DMS153 (cell line): ENCODE data around the gene P3H1.
"Not testable (repeated sequence)": the region's sequence is repeated elsewhere in the genome, so short reads cannot be mapped to it uniquely, and the experiment has no call there.

ENCODE experiments used
- DNase-seq: peaks from one replicate; lab custom pipeline; 2025; lab: John Stamatoyannopoulos, UW

Gene P3H1

GRCh38 chr1:42773420-42773819, 6.6 kb upstream of the P3H1 start:
- no peak for DNase-seq

DNA sequence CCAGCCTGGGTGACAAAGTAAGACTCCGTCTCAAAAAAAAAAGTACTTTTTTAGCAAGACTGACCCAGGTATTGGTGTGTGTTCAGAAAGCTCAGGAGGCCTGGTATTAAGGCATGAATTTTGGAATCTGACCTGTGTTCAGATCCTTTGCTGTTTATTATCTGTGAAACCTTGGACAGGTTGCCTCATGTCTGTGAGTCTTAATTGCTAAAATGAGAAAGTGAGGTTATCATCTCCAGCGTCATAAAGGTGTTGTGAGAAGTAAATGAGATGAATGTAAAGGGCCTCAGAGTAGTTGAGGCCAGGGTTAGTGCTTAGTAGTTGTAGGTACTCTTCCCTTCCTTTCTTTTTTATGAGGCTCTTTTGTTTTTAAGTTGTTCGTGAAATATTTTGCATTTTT, 3.0 kb upstream of the P3H1 start:
- DNase-seq: no peak

DNA sequence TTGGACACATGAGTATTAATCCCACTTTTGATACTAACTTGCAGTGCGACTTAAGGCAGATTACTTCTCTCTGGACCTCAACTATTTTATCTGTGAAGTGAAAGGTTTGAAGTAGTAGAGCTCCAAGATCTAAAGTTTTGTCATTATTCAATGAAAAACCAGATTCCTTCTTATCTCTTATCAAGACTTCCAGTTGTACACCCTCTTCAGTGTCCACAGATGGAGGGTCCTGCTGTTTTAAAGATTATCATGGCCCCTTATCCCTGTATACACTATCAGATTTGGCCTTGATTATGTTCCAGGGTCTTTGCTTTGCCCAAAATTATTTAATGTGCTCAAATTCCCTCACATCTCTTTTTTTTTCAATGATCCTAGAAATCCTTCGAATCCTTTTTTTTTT, 1.3 kb upstream of the P3H1 start:
- DNase-seq: no peak

- no peak for DNase-seq
Measured at GRCh38 chr1:42767510-42768000, 727 bp upstream of the P3H1 start.

- peak; percentile 57 for DNase-seq
Measured at GRCh38 chr1:42765832-42766740, 742 bp downstream of the P3H1 start.

GRCh38 chr1:42765269-42765668, 1.6 kb downstream of the P3H1 start:
- no peak for DNase-seq

DNA sequence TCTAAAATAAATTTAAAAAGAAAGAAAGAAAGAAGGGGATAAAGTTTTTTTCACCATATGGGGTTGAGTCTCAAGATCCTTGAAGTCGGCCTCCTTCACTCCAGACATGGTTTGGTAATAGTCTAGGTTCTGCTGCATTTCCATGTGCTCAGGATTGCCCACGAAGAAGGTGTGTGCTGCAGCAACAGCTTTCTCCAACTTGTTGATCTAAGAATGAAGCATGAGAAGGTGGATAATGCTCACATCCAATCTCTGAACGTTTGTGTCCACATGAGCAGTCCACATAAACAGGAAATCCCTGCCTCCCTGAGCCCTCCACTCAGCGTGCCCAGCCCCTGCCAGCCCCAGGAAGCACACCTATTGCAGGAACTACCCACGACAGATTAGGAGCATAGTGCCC, 4.6 kb downstream of the P3H1 start:
- DNase-seq: no peak

GRCh38 chr1:42761567-42761966, 5.3 kb downstream of the P3H1 start:
- no peak for DNase-seq

DNA sequence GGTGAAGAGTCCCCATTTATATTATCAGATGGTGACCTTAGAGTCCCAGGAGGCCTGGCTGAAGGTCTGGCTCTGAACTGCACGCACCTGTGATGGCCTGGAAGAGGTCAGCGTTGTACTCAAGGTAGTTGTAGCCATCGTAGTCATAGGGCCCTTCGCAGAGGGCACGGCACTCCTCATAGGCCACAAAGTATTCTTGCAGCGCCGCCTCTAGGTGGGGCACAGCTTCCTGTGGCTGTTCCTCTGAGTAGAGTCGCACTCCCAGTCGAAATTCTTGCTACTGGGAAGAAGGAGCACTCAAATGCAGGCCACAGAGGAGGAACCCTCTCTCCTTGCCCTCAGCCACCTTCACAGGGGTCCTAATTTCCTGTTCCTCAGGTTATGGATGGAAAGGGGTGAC, 7.7 kb downstream of the P3H1 start:
- no peak for DNase-seq

DNA sequence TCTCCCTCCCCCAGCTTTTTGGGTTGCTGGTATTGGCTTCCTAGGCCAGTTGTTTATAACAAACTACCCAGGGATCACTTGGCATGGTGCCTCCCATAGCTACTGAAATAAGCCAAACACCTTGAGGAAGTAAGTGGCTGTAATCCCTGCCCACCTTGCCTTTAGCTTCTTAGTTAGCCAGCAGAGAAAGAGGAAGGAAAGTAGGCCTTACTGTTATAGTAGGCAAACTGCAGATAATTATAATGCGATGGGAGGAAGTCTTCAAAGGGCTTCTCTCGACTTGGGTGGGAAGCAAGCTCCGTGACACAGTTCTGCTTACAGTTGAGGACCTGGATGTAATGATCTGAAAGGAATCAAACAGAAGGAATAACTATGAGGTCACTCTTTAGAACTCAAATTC, 8.2 kb downstream of the P3H1 start:
- no peak for DNase-seq

GRCh38 chr1:42757892-42758275, 8.9 kb downstream of the P3H1 start:
- DNase-seq: no peak

DNA sequence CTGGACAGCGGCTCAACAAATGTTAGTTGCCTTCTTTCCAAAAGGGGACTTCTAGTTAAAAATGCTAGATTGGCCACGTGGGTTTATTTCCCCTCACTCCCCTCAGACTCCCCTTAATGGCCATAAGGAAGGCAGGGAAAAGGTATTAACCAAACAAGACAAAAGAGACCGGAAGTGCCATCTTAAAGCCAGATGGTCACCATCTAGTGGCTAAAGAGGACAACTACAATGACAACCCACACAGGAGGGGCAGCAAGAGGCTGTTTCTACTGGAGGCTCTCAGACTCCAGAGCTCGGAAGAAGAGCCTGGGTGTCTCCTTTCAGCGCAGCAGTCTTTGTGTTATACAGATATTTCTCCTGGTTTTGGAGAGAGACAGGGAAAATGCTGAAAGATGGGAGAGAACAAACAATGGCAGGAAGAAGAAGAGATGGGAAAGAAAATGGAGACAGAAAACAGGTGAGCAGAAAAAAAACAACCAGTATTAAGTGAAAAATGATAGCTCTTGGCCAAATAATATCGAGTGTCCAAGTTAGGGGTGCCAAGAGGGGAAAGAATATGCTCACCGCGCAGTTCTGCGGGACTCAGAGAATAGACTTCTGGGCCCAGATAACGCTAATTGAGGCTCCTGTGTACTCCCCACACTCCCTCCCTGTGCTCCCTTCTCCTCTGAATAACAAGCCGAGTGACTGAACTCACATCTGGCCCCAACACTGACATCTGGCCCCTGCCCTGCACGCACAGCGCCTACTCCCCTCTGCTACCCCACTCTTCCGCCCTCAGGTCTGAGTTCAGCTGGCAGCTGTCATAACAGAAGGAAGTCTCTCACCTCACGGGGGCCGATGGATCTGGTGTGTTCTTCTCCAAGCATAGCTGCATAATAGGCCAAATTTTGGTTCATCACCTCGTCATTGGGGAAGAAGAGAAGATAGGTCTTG, 9.6 kb downstream of the P3H1 start:
- DNase-seq: peak; percentile 72

DNA sequence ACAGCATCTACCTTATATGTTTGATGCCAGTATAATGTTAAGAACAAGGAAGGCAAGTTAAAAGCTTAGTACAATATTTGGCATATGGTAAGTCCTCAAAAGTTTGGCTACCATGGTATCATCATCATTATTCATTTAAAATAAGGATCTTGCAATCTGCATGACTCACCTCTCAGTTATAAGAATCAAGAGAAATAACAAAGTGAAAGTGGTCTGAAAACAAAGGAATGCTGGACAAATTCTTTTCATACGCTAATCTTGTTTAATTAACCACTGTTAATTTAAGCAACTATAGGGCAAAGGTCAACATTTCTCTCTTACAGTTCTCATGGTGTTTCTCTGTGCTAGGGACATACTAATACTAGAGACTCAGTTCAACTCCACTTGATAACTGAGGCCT, 13.8 kb downstream of the P3H1 start:
- no peak for DNase-seq

- DNase-seq: no peak
Measured at GRCh38 chr1:42752284-42752683, 14.5 kb downstream of the P3H1 start.

DNA sequence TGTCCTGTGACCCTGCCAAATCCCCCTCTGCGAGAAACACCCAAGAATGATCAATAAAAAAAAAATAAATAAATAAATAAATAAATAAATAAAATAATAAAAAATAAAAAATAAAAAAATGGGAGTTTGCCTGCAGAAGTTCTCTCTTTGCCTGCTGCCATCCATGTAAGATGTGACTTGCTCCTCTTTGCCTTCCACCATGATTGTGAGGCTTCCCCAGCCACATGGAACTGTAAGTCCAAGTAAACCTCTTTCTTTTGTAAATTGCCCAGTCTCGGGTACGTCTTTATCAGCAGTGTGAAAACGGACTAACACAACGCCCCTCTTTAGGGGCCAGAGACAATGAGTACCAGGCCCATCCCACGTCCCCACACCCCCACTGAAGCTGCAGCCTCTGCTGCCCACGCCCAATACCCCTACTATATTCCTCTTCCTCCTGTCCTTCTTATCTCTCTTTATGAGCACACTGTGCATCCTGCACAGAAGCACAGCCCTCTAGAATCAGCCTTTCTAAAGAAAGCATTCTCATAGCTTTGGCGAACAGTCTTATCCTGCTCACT, 15.2 kb downstream of the P3H1 start:
- DNase-seq: not testable (repeated sequence)

DNA sequence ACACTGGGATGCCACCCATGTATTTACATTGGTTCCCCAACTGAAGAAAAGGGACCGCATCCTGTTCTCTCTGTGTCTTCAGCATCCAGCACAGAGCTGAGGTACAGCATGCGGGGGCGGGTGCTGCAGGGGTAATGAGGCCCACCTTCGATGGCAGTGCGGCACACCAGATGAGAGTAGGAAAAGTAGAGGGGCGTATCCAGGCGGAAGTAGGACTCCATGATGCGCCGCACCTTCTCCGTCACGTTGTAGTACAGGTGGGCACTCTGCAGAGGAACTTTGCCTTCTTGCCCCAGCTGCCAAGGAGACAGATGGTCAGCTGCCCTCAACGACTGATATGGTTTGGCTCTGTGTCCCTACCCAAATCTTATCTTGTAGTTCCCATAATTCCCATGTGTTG, 16.8 kb downstream of the P3H1 start:
- no peak for DNase-seq

DNA sequence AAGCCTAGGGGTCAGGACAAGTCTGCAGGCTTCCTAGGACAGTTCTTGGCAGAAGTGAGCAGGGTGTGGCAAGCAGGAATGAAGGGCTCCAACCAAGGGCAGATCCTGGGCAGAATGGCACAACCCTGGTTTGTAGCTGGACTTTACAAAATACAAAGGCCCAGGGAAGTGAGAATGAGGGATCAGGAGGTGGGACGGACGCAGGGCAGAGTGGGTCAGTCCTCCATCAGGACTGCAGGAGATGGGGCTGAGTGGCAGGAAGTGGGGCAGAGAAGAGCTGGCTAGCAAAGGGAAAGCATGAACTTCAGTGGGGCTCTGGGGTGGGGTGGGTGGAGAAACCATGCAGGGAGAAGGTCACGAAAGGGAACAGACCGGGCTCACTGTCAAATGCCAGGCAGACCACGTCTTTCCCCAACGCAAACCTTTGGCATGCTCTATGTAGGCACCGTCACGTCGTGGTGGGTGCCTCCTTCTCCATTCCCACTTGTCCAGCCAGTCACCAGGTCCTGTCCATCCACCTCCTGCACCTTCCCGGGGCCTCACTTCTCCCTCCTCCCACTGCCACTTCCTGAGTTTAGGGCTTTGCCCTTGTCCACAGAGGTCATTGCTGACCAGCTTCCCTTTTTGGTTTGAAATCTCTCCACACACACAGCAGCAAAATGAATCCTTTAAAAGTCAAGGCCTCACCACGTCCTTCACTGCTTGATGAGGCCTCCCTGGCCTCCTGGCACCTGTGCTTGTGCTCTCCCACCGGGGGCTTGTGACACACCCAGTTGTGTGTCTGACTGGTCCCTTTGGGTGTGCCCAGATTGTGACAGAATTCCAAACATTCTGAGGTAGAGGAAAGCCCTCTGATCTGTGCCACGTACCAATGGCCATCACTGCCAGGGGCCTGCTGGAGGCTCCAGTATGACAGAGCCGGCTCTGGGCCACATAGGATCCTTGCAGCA, 18.1 kb downstream of the P3H1 start:
- no peak for DNase-seq

DNA sequence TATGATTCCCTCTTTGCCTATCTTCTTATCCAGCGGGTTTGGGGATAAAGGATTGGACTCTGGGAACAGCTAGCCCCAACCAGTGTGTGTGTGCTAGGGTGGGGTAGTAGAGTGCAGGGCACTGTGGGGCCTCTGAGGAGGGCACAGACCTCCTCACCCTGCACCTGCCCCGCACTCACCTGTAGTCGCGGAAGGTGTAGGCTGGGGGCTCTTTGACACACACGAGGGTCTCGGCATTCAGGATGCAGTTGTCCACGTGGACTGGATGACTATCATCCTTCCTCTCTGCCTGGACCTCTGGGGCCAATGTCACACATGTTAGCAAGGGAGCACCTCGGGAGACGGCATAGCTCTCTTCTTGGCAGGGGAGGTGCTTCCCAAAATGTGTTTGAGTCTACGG, 18.8 kb downstream of the P3H1 start:
- no peak for DNase-seq

- no peak for DNase-seq
Measured at GRCh38 chr1:42747125-42747524, 19.7 kb downstream of the P3H1 start.

GRCh38 chr1:42746436-42747105, 20.3 kb downstream of the P3H1 start:
- DNase-seq: no peak

DNA sequence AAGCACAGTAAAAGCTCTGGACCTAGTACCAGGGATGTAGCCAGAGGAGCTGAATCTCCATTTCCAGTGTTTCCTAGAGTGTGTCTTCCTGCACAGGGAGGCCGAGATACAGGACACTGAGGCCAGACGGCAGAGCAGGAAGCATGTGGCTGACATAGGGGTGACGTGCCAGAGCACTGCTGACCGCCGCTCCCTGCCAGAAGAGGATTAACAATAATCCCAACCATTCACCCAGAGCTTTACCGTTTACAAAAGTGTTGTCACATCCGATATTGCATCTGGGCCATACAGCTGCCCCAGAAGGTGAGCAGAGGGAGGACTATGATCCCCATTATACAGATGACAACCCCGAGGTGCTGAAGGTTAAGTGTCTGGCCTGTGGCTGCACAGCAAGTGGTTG, 21.0 kb downstream of the P3H1 start:
- no peak for DNase-seq
